Thoracic aorta (tissue), 2 donors: ENCODE data around the gene MPL. TPM values are rescaled to one million over a fixed set of nuclear protein-coding genes. Genes with fewer than 3 reads are reported as not detected.
A peak's percentile ranks its signal among the peaks of the same experiment; 100 is the strongest.

Experiments
- ATAC-seq: fragments of 150-250 bp; one replicate; pipeline ENCODE4 v1.8.0; 2017; ENCODE audit warnings: low read depth; ENCODE audit not compliant: insufficient number of reproducible peaks, low FRiP score
- DNase-seq: peaks from one replicate; pipeline ENCODE4 v3.0.0-alpha.2; 2020; ENCODE audit warnings: low spot score
- H3K27ac ChIP-seq, 2 donors: fragments of 200-600 bp; sonication (generic); 1 replicate in 1 of 2; 2 replicates in 1 of 2; pipeline ENCODE4 v1.5.1; 2016; ENCODE audit warnings: mild to moderate bottlenecking in 2 of 2, moderate library complexity in 2 of 2
- H3K27me3 ChIP-seq: fragments of 200-600 bp; sonication (generic); replicated peaks from 2 replicates; pipeline ENCODE4 v1.6.0; 2016; ENCODE audit warnings: mild to moderate bottlenecking; ENCODE audit not compliant: insufficient read depth
- H3K36me3 ChIP-seq: fragments of 200-600 bp; sonication (generic); one replicate; pipeline ENCODE4 v1.5.1; 2016
- H3K4me1 ChIP-seq, 2 donors: fragments of 200-600 bp; sonication (generic); 1 replicate in 1 of 2; 2 replicates in 1 of 2; pipeline versions ENCODE4 v1.5.1 to v1.6.0; 2016; ENCODE audit warnings: low read depth in 2 of 2, mild to moderate bottlenecking in 1 of 2; ENCODE audit not compliant: control insufficient read depth in 1 of 2
- H3K4me3 ChIP-seq: fragments of 200-600 bp; sonication (generic); 2 replicates; pipeline ENCODE4 v1.5.1; 2016; ENCODE audit warnings: mild to moderate bottlenecking
- H3K9me3 ChIP-seq: fragments of 200-600 bp; sonication (generic); 2 replicates; pipeline ENCODE4 v1.5.1; 2016
- total RNA-seq, 2 donors: library from RNA; depleted of rRNA; stranded (reverse); fragments of >200 nt; gene quantifications; one replicate each; pipeline versions ENCODE4 v1.1.0 to v1.2.3, GENCODE V29; 2016
- TF ChIP-seq, protein P1 (sequence below): fragments of 200-600 bp; sonication (generic); IDR thresholded peaks from one replicate; pipeline ENCODE4 v1.5.1; 2019; ENCODE audit warnings: antibody characterized with exemption

The MPL gene
- total RNA-seq, 2 donors from 2014 or later = not detected

GRCh38 chr1:43293176-43293575, 44.4 kb upstream of the MPL start:
- DNase-seq = no peak
- TF ChIP-seq, protein P1, sequence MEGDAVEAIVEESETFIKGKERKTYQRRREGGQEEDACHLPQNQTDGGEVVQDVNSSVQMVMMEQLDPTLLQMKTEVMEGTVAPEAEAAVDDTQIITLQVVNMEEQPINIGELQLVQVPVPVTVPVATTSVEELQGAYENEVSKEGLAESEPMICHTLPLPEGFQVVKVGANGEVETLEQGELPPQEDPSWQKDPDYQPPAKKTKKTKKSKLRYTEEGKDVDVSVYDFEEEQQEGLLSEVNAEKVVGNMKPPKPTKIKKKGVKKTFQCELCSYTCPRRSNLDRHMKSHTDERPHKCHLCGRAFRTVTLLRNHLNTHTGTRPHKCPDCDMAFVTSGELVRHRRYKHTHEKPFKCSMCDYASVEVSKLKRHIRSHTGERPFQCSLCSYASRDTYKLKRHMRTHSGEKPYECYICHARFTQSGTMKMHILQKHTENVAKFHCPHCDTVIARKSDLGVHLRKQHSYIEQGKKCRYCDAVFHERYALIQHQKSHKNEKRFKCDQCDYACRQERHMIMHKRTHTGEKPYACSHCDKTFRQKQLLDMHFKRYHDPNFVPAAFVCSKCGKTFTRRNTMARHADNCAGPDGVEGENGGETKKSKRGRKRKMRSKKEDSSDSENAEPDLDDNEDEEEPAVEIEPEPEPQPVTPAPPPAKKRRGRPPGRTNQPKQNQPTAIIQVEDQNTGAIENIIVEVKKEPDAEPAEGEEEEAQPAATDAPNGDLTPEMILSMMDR = no peak
- no peak for ATAC-seq
- Histone ChIP-seq H3K9me3 (no peaks in the 10 kb centered on the region), H3K36me3 (no peaks in the 10 kb centered on the region), H3K27ac (no peak overlapping the region), H3K27me3 (no peaks in the 10 kb centered on the region), H3K4me1 (peaks cover 13 to 28% of the 10 kb centered on the region in 2 donors), H3K4me3 (no peak overlapping the region)

DNA sequence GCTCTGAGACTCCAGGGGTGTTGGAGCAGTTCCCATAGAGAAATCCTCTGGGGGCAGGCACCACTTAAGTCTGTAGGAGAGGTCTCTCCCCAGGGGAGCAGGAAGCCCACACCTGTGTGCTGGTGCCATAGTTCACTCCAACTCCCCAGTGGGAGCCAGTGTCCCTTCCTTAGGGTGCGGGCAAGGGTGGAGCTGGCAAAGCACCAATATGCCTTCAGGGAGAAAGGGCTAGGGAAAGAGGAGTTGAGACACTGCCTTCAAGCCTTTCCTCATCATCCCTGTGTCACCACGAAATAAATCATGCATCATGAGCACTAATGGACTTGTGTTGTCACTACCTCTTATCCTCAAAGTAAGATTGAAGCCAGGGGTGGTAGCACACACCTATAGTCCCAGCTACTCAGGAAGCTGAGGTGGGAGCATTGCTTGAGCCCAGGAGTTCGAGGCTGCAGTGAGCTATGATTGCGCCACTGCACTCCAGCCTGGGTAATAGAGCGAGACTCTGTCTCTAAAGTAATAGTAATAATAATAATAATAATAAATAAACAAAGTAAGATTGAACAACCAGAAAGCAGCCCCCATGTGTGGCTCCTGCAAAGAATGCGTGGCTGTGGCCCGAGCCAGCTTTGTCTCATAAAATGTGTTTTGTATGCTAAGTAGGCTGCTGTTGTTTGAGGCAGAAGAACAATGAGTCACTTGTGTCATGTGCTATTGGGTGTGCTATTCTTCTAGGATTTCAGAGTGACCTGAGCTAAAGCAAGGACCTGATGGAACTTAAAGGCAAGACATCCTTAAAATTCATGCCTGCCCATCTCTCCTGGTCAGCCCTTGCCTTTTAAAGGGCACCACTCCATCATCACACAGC, 43.5 kb upstream of the MPL start:
- ATAC-seq (no peak), DNase-seq (no peak)
- no peaks in the 10 kb centered on the region for H3K27me3 ChIP-seq

DNA sequence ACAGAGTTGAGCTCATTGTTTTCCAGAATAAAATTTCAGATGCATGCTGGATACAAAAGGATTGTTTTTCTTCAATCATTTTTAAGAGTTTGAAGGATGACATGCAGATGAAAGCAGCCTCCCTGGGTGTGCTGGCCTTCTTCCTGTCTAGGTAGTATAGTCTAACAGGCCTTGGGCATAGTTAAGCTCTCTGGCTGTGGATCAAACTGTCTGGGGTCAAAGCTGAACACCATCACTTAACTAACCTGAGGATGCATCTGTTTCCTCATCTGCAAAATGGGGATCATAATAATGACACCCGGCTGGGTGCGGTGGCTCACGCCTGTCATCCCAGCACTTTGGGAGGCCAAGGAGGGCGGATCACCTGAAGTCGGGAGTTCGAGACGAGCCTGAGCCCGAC, 42.9 kb upstream of the MPL start:
- no peaks in the 10 kb centered on the region for H3K9me3 ChIP-seq
- H3K4me1 ChIP-seq = peaks cover 13 to 28% of the 10 kb centered on the region in 2 donors
- no peak for DNase-seq
- no peak for ATAC-seq
- TF ChIP-seq, protein P1 = no peak
- no peaks in the 10 kb centered on the region for H3K27me3 ChIP-seq
- H3K27ac ChIP-seq = no peak overlapping the region
- no peaks in the 10 kb centered on the region for H3K36me3 ChIP-seq
- H3K4me3 ChIP-seq = no peak overlapping the region

More for the DNA sequence above, 43.5 kb upstream of the MPL start:
- no peak overlapping the region for H3K27ac ChIP-seq
- no peak overlapping the region for H3K4me3 ChIP-seq
- no peaks in the 10 kb centered on the region for H3K36me3 ChIP-seq
- TF ChIP-seq, protein P1 = no peak
- no peaks in the 10 kb centered on the region for H3K9me3 ChIP-seq
- peaks cover 13 to 28% of the 10 kb centered on the region in 2 donors for H3K4me1 ChIP-seq

- DNase-seq (no peak), ATAC-seq (no peak)
- H3K4me3 ChIP-seq = no peak overlapping the region
- no peaks in the 10 kb centered on the region for H3K9me3 ChIP-seq
- TF ChIP-seq, protein P1 = no peak
- peak overlapping the region; percentile 54 to 63 for H3K27ac ChIP-seq
- no peaks in the 10 kb centered on the region for H3K36me3 ChIP-seq
- H3K4me1 ChIP-seq = peaks cover 13 to 28% of the 10 kb centered on the region in 2 donors
- no peaks in the 10 kb centered on the region for H3K27me3 ChIP-seq
These were observed 41.4 kb upstream of the MPL start for GRCh38 chr1:43296207-43296606.

DNA sequence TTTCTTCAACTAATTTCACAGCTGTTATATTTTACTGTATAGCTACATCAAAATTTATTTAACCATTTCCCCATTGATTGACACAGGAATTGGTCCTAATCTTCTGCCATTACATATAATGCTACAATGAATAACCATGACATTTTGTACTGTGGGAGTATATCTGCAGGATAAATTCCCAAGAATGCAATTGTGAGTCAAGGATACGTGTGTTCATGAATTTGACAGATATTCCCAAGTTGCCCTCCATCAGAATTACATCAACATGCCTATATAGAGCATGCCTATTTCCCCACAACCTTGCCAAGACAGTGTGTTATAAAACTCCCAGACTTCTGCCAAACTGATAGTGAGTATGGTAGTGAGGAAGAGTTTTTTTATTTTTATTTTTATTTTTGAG, 39.6 kb upstream of the MPL start:
- ATAC-seq (no peak), DNase-seq (no peak)
- no peak overlapping the region for H3K27ac ChIP-seq
- TF ChIP-seq, protein P1 = no peak
- H3K4me1 ChIP-seq = peaks cover 13 to 28% of the 10 kb centered on the region in 2 donors
- H3K4me3 ChIP-seq = no peak overlapping the region
- H3K36me3 ChIP-seq = no peaks in the 10 kb centered on the region
- H3K9me3 ChIP-seq = no peaks in the 10 kb centered on the region
- no peaks in the 10 kb centered on the region for H3K27me3 ChIP-seq
